ENCODE data around the gene CYBA.
"Not testable (repeated sequence)": the region's sequence is repeated elsewhere in the genome, so short reads cannot be mapped to it uniquely, and the experiment has no call there.

CYBA gene

GRCh38 chr16:88686062-88686438 lies 35.2 kb upstream of the CYBA start:
- DNase-seq: peak in 1 of 2 experiments; percentile 40

GRCh38 chr16:88685156-88686061 lies 34.6 kb upstream of the CYBA start:
- DNase-seq: peak; percentile 70

GRCh38 chr16:88684569-88685155 lies 33.8 kb upstream of the CYBA start:
- DNase-seq: no peak

- DNase-seq: peak; percentile 40 to 52
Measured at GRCh38 chr16:88681709-88682451, 31.0 kb upstream of the CYBA start.

DNA sequence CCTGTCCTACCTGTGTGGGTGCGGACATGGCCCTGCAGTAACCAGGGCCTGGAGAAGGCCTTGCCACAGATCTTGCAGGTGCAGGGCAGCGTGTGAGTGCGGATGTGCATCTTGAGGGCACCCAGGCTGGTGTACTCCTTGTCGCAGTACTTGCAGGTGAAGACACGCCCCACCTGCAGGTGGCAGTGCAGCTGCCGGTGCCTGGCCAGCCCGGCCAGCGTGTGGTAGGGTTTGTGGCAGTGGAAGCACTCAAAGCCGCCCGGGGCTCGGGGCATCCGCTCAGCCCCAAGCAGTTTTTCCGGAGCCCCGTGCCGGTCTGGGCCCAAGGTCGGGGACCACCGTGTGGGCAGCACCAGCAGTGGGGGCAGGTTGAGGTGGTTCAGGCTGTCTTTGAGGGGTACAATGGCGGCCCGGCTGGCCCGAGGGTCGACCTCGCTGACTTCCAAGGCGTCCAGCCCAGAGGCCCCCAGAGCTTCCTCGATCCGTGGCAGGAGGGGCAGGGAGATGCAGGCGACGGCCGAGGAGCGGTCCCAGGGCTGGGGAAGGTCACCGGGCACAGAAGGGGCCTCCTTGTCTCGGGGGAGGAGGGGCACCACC lies 30.3 kb upstream of the CYBA start:
- peak in 1 of 2 experiments; percentile 37 for DNase-seq

GRCh38 chr16:88680554-88681083 lies 29.8 kb upstream of the CYBA start:
- no peak for DNase-seq

DNA sequence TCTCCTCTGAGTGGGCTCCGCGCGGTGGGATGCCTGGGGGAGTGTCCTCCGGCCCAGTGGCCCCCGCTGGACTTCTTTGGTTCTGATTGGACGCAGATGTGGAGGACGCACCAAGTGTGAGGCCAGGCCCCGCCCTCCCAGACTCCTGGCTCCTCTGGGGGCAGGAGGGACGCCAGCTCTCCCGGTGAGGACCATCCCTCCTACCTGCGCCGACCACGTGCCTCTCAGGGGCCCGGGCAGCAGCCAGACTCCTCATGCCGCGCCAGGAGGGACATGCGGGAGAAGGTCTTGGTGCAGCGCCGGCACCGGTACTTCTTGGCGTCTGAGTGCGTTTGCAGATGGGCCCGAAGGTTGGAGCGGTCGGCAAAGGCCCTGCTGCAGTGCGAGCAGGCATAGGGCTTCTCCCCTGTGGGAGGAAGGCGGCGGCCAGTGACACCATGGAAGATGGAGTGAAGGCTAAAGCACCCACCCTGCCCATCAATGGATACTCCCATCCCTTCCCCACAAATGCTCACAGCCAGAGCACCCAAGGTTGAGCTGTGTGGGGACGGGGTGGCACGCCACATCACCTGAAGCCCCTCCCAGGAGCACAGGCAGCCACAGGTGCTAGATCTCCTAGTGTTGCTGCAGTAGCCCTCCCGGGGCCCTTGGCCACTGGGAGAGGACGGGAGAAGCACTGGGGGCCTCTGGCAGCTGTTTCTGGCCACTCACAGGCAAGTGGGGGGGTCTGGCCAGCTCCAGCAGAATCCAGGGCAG lies 27.5 kb upstream of the CYBA start:
- DNase-seq: no peak

GRCh38 chr16:88677721-88678120 lies 26.9 kb upstream of the CYBA start:
- DNase-seq: no peak

- no peak for DNase-seq
Measured at GRCh38 chr16:88676502-88677242, 25.8 kb upstream of the CYBA start.

- no peak for DNase-seq
Measured at GRCh38 chr16:88673716-88674379, 23.0 kb upstream of the CYBA start.

DNA sequence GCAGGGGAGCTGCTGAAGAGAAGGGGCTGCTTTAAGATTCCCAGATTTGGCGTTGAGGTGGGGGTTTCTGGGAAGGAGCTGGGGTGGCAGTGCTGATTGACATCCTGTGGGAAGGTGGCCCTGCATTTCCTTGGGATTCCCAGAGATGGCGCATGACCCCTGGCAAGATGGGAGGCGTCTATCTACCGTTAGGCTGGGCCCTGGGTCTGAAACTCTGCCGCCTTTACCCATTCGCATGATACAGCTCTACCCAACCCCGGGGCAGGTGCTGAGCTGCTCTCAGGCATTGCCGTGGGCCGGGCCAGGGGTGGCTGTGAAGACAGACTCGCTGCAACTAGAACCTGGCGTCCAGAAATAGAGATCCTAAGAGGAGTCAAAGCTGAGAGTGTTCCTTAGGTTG lies 21.9 kb upstream of the CYBA start:
- DNase-seq: no peak

- DNase-seq: no peak
Measured at GRCh38 chr16:88671806-88672205, 21.0 kb upstream of the CYBA start.

DNA sequence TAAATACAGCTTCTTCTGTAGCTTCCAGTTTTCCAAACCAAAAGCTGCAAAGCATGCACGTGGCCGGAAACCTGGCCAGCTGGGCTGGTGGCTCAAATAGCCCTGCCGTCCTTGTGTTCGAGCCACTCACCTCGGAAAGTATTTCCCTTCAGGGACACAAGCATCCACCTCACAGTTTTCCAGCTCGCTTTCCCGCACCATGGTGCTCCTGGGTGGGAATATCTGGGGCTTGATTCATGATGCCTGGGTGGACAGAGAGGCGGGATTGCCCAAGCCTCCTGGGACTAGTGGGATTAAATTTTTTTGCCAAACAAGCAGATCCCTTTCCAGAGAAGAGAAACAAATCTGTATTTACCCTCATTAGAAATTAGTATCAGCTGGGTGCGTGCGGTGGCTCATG lies 19.1 kb upstream of the CYBA start:
- no peak for DNase-seq

DNA sequence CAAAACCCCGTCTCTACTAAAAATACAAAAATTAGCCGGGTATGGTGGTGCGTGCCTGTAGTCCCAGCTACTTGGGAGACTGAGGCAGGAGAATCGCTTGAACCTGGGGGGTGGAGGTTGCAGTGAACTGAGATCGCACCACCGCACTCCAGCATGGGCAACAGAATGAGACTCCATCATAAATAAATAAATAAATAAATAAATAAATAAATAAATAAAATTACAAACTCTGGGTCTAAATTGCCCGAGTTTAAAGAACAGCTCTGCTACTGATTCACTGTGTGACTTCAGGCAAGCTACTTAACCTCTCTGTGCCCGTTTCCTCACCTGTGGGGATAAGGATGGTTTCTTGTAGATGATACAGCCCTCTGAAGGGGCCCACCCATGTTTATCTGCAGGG lies 18.6 kb upstream of the CYBA start:
- not testable (repeated sequence) for DNase-seq

GRCh38 chr16:88667461-88667860 lies 16.6 kb upstream of the CYBA start:
- DNase-seq: no peak

- DNase-seq: no peak
Measured at GRCh38 chr16:88665570-88665969, 14.7 kb upstream of the CYBA start.

GRCh38 chr16:88665148-88665547 lies 14.3 kb upstream of the CYBA start:
- DNase-seq: no peak

DNA sequence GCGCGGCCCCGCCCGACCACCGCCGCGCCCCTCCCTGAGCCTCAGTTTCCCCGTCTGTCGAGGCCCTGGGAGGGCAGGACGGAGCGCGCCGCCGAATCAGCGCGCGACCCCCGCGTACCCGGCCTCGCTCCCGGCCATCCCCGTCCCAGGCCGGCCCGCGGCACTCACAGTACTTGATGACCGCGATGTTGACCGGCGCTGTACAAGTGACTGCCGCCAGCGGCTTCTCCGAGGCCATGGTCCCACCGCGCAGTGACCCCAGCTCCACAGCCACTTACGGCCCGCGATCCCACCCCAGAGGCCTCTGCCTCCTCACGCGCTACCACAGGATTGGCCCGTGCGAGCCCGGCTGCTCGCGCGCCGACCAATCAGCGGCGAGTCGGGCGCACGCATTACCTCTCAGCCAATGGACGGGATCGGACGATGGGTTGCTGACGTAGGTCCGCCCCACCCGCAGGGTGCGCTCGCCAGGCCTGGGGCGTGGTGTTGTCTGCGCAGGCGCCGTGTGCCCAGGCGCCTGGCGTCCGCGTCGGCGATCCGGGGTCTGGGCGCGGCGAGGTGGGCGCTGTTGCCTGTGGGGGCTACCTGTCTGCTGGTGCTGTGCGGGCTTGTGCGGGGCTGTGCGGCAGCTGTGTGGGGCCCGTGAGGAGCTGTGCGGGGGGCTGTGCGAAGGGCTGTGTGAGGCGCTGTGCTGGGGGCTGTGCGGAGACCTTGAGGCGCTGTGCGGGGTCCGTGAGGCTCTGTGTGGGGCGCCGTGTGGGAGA lies 12.2 kb upstream of the CYBA start, which contains the start of gene MVD:
MVD (minus strand) TSS at position 249 of the 764 bp plus-strand sequence; CDS start at position 238, 11 bp downstream.
- peak; percentile 92 to 94 for DNase-seq

DNA sequence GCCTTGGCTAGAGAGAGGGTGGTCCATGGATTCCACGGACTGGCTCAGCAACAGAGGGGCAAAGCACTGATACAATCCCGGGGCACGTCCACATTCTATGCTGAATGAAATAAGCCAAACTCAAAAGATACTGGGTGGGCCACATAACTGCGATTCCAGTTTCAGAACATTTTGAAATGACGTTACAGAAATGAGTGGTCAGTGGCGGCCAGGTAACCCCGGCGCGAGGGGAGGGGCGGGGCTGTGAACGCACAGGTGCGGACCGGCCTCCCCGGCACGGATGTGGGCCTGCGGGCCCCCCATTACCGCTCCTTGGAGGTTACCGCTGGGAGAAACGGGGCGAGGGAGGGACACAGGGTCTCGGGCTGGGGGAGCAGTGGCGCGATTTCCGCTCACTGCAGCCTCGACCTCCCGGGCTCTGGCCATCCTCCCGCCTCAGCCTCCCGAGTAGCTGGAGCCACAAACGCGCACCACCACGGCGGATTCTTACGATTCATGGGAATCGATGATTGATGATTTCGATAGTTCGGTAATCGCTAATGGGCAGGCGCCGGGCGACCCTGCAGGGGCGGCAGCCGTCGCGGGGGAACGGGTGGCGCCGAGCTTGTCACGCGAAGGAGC lies 11.5 kb upstream of the CYBA start:
- DNase-seq: no peak

DNA sequence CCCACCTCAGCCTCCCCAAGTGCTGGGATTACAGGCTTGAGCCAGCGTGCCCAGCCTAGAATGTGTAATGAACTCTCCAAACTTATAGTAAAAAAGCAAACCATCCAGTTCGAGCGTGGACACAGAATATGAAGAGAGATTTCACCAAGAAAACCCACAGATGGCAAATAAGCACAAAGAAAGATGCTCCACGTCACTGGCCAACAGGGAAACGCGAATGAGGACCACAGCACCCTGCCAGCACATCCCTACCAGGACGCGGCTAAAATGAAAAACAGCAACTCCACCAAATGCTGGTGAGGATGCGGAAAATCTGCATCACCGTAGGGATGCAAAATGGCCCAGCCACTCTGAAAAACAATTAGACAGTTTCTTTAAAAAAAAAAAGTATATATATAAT lies 10.6 kb upstream of the CYBA start:
- DNase-seq: no peak
